ENCODE data around the gene CENPP.

- TF ChIP-seq POLR2A (IDR thresholded peaks at IDR 0.05; ENCODE audit: extremely low read depth, insufficient read length), result no peak
- TF ChIP-seq, protein P1, sequence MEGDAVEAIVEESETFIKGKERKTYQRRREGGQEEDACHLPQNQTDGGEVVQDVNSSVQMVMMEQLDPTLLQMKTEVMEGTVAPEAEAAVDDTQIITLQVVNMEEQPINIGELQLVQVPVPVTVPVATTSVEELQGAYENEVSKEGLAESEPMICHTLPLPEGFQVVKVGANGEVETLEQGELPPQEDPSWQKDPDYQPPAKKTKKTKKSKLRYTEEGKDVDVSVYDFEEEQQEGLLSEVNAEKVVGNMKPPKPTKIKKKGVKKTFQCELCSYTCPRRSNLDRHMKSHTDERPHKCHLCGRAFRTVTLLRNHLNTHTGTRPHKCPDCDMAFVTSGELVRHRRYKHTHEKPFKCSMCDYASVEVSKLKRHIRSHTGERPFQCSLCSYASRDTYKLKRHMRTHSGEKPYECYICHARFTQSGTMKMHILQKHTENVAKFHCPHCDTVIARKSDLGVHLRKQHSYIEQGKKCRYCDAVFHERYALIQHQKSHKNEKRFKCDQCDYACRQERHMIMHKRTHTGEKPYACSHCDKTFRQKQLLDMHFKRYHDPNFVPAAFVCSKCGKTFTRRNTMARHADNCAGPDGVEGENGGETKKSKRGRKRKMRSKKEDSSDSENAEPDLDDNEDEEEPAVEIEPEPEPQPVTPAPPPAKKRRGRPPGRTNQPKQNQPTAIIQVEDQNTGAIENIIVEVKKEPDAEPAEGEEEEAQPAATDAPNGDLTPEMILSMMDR (IDR thresholded peaks at IDR 0.05; ENCODE audit: low read depth, low read length), result no peak
- TF ChIP-seq, protein P2, sequence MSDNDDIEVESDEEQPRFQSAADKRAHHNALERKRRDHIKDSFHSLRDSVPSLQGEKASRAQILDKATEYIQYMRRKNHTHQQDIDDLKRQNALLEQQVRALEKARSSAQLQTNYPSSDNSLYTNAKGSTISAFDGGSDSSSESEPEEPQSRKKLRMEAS (IDR thresholded peaks at IDR 0.05; ENCODE audit: low read depth, low read length), result no peak
- TF ChIP-seq MYC (IDR thresholded peaks at IDR 0.05; ENCODE audit: low read depth, low read length), result no peak
These were observed 323.3 kb downstream of the CENPP start for GRCh38 chr9:92649007-92649406.

Measured in NB4 (cell line).